Measurements from ENCODE around the gene ATAD5. TPM values are rescaled to one million over a fixed set of nuclear protein-coding genes. Genes with fewer than 3 reads are reported as not detected.

The ATAD5 gene
- total and polyA plus RNA-seq, 2 of the 4 experiments (the other 2 are of a cell fraction): 1.0 to 1.3 TPM

- Histone ChIP-seq H3K4me2 (ENCODE audit: low read depth, low read length) (no peak overlapping the region), H3K56ac (ENCODE audit: extremely low read depth, insufficient read depth, low read length) (no peak overlapping the region), H3K79me1 (ENCODE audit: low read depth in 1 of 2, low read length in 2 of 2) (0 out of 4 replicates have a peak, but pooled peaks cover 0 to 5% of the 10 kb centered on the region in 2 experiments), H2AK5ac (ENCODE audit: low read depth, low read length) (no peak overlapping the region), H3K14ac (replicated peaks; ENCODE audit: low read depth, low read length) (no peak overlapping the region), H2AK9ac (replicated peaks; ENCODE audit: low read depth, low read length, poor library complexity) (no peak overlapping the region), H4K20me1 (ENCODE audit: insufficient read depth, low read length) (no peaks in the 10 kb centered on the region), H3K9me1 (ENCODE audit: insufficient read depth, low read length) (peaks cover 6% of the 10 kb centered on the region), H3K9me3 (ENCODE audit: control insufficient read depth, insufficient read depth, low read length) (no peaks in the 10 kb centered on the region), H2BK15ac (ENCODE audit: low read depth, low read length) (no peak overlapping the region), H3K4ac (ENCODE audit: low read depth, low read length) (no peak overlapping the region), H4K5ac (ENCODE audit: low read depth, low read length) (no peak overlapping the region), H4K8ac (ENCODE audit: low read depth in 2 of 2, low read length in 2 of 2) (no peak overlapping the region), H4K91ac (ENCODE audit: insufficient read depth, low read depth, low read length) (no peak overlapping the region), H2AFZ (replicated peaks; ENCODE audit: low read length, poor library complexity) (no peak overlapping the region), H2BK5ac (ENCODE audit: low read depth, low read length, poor library complexity, severe bottlenecking) (no peak overlapping the region), H3K18ac (ENCODE audit: low read depth, low read length) (no peak overlapping the region), H3K27me3 (ENCODE audit: control insufficient read depth, insufficient read depth, low read length) (no peaks in the 10 kb centered on the region), H3K4me3 (ENCODE audit: insufficient read depth, low read depth, low read length) (no peak overlapping the region), H3K36me3 (ENCODE audit: control insufficient read depth, insufficient read depth, low read length) (no peaks in the 10 kb centered on the region), H2BK120ac (ENCODE audit: low read depth, low read length) (no peak overlapping the region), H3K23ac (ENCODE audit: low read depth, low read length) (no peak overlapping the region), H3K4me1 (ENCODE audit: control insufficient read depth, insufficient read depth, low read length) (peaks cover 5% of the 10 kb centered on the region), H2BK20ac (ENCODE audit: low read depth, low read length) (no peak overlapping the region), H3K27ac (ENCODE audit: insufficient read depth, low read length) (no peak overlapping the region), H3K9ac (ENCODE audit: low read depth, low read length) (no peak overlapping the region)
- no CpG with 5 or more reads among the region's 5 CpGs for WGBS, 2 experiments (ENCODE audit: extremely low coverage in 2 of 2, insufficient read length in 1 of 2)
- dilution Hi-C loops (cut with HindIII; ENCODE audit: low sequenced_read_pairs, unreplicated experiment) (no loop called here), in situ Hi-C loops (cut with MboI; ENCODE audit: low sequenced_read_pairs) (no loop called here), intact Hi-C loops (cut with micrococcal nuclease) (no loop called here)
- ChIA-PET CTCF (no interaction called here), POLR2A (ENCODE audit: unreplicated experiment) (no interaction called here)
- no peak for TF ChIP-seq CEBPB (IDR thresholded peaks at IDR 0.05; ENCODE audit: low read depth, low read length)
- TF ChIP-seq POLR2A (IDR thresholded peaks at IDR 0.05; ENCODE audit: low read depth, low read length): no peak
- TF ChIP-seq MXI1 (IDR thresholded peaks at IDR 0.05; ENCODE audit: borderline replicate concordance, low read depth, low read length): no peak
- no peak for TF ChIP-seq USF2 (IDR thresholded peaks at IDR 0.05; ENCODE audit: low read depth, low read length)
- no peak for TF ChIP-seq FOS (IDR thresholded peaks at IDR 0.05; ENCODE audit: low read depth, low read length)
- no peak for TF ChIP-seq CHD1 (IDR thresholded peaks at IDR 0.05; ENCODE audit: low read depth, low read length)
- no peak for TF ChIP-seq CTCF (conservative IDR thresholded peaks at IDR 0.05; ENCODE audit: low read depth, low read length)
- no peak for TF ChIP-seq NFE2L2 (IDR thresholded peaks at IDR 0.05; ENCODE audit: low read depth, low read length)
- TF ChIP-seq MAFK (IDR thresholded peaks at IDR 0.05; ENCODE audit: low read depth, low read length): no peak
- no peak for TF ChIP-seq RFX5 (IDR thresholded peaks at IDR 0.05; ENCODE audit: low read depth, low read length)
- no peak for TF ChIP-seq SMC3 (IDR thresholded peaks at IDR 0.05; ENCODE audit: low read depth, low read length)
- DNase-seq (no peak), ATAC-seq (ENCODE audit: low read depth) (no peak)
- no TSS peak for BruUV-seq (replicated peaks)
Observed at GRCh38 chr17:30915833-30916611, 84.3 kb downstream of the ATAD5 start.
